Fibroblast of skin of right biceps (primary cell): ENCODE data around the gene LHX3.
A peak's percentile ranks its signal among the peaks of the same experiment; 100 is the strongest.

ENCODE experiments used
- DNase-seq: peaks from one replicate; pipeline ENCODE4 v3.0.0-alpha.2; 2013

LHX3 gene

DNA sequence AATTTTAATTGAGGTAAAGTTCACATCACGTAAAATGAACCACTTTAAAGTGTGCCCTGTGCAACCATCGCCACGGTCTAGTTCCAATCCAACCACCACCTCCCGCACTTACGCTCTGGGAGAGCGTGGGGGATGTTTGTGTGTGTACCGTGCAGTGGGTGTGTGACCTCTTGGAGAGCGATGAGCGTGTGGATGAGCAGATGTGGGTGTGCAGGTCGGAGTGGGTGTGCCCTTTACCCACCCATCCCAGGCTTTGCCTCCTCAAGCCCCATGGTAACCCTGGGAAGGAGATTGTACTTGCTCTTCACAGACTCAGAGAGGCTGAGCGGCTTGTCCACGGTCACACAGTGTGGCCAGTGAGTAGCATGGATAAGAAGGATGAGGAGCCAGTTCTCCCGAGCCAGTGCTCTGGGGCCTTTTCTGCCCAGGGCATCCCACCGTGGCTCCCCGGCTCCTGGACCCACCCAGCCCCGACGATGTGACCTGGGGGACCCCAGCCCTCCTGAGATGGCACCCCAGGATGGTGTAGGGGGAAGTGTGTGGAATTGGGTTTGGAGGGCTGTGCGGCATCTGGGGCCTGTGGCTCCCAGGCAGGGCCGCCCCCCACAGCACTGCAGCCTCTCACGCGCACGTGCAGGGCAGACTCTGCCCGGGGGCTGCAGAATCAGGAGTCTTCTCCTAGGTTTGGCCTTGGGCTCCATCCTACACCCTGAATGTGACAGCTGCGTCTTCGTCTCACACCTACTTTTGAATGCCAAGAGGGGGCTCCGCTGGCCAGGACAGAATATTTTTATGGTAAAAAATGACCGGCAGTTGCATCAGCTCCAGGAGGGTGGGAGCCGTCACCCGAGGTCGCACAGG lies 13.6 kb downstream of the LHX3 start:
- peak; percentile 21 for DNase-seq

DNA sequence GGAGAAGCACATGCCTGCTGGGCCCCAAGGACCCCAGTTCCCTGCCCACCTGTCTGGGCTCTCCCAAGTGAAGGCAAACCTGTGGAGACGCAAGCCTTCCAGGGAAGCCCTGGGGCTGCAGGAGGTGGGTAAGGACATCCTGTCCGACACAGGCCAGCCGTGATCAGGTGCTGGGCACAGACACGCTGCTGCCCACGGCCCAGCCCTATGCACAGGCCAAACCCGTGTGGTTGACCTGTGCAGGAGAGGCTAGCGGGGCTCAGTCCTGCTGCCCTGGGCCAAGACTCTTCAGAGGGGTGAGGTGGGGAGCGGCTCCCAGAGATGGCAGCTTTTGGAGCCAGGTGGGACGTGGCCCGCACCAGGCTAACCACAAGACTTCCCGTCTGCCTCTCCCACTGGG lies 14.3 kb downstream of the LHX3 start:
- no peak for DNase-seq

DNA sequence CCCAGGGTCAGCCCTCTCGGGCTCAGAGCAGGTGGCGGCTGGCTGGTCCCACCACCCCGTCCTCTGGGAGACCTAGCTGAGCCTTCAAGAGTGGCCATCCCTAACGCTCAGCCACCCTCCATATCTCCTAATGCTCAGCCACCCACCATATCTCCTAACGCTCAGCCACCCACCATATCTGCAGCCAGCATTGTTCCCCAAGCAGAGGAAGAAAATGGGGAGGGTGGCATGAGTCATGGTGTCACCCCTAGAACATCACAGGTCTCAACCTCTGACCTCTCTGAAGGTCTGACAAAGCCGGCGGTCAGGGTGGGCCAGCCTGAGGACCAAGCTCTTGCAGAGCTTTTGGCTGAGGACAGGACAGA lies 14.7 kb downstream of the LHX3 start:
- DNase-seq, result no peak

DNA sequence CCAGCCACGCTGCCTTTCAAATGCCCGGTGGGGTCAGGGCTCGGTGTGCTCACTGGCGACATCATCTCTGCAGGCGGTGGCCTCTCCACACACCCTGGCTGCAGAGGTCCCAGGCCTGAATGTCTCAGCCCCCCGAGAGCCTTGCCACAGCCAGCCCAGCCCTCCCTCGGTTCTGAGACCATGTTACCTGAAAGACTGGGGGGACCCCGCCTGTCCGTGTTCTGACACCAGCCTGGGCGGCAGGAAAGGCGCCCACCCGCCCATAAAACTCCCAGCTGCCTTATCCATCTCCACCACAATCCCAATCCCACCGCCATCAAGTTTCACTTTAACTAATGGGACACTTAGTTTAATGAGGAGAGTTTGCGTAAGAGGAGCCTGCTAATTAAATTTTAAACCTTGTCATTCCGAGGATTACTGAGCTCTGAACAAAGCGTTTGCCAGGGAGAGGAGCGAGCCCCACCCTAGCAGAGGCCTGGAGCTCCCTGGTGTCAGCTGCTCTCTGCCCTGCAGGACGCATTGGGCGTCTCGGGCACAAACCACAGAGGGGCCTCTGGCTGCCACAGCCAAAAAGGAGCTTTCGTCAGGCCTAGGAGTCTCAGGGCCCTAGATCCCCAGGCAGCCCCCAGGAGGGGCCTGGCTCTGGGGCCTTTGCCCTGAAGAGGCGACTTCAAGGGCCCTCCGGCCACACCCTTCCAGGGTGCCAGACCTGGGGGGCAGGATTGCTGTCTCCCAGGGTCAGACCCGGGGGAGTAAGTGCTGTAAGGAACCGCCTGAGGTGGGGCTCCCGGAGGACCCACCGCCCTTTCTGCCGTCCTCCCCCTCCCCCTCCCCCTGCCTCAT lies 15.3 kb downstream of the LHX3 start:
- DNase-seq, result no peak

DNA sequence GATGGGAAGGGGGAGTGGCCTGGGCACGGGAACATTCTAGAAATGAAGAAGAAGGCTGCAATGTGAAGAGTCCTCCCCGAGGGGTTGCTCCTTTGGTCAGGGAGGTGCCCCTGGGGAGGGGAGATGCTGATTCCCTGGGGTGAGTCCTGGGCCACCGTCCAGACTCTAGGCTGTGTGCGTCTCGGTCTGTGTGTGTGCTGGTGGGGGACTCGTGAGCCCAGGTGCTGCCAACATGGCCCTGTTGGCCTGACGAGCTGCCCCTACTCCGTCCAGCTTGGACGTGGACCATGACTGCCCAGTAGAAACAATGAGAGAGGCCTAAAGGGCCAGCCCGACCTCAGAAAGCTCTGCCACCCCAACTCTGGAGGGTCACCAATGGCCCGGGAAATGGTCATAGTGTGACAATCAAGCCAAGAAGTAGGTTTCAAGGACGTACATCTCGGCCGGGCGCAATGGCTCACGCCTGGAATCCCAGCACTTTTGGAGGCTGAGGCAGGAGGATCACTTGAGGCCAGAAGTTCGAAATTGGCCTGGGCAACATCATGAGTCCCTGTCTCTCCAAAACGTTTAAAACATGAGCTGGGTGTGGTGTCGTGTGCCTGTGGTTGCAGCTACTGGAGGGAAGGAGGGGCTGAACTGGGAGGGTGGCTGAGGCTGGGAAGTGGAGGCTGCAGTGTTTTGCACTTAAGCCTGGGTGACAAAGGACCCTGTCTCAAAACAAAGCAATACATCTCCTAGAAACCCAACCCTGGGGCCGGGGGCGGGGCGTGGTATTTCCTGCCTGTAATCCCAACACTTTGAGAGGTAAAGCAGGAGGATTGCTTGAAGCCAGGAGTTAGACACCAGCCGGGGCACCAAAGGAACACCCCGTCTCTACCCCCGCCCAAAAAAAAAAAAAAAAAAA lies 17.0 kb downstream of the LHX3 start:
- DNase-seq, result no peak

DNA sequence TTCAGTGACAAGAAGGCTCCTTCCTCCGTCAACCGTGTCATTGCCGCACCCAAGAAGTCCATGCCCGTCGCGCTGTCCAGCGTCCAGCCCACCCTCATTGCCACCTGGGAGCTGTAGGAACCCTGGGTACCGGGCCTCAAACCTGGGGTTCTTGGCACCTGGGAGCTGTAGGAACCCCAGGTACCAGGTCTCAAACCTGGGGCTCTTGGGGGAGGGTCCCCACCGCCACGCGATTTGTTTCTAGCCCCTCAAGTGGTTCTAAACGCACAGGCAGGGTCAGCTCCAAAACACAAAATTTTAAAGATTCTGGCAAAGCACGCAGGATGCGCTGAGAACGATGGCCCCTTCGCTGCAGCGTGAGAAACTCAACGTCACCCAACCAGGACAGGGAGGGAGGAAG lies 17.7 kb downstream of the LHX3 start:
- no peak for DNase-seq

DNA sequence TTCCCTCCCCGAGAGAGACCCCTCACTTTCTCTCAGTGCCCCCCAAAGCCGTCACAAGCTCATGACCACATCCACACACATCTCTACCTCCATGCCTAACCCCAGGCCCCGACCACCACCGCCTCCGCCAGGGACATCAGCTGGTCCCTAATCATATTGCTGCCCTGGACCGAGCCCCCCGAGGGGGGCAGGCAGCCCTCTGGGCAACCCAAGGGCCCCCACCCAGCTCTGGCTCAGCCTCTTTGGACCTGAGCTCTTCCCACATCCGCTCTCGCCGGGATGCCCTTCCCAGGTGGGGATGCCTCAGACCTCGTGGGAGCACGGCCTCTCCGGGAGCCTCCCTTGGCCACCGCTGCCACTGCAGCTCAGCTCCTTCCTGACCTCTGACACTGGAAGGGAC lies 18.5 kb downstream of the LHX3 start:
- no peak for DNase-seq

DNA sequence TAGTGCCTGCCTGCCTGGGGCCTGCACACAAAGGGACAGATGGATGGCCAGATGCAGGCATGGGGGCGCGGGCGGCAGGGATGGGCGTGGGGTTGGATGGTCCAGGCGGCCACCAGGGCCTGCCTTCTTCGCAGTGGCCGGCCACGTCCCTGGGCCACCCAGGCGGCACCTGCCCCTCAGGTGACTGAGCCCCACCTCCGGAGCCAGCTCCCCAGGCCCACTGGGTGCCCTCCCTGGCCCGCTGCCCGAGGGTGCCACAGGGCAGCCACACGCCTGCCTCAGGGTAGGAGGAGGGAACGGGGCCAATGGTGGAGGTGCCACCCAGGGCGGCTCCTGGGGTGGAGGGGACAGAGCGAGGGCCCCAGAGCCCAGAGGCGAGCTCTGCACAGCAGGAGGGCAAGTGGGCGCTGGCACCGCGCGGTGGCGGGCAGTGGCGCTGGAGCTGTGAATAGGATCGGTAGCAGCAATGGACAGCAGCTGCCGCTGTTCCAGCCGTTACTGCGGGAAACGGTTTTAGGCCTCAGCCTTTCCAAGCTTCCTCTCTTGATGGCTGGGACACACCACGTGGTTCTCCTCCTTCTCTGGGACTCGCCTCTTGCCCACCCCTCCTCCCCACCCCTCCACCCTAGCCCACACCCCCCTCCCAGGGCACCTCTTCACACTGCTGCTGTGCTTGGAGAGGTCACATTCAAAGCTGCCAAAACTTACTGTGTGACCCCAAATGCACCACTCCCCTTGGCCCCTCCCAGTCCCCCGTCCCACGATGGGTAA lies 19.1 kb downstream of the LHX3 start:
- no peak for DNase-seq

DNA sequence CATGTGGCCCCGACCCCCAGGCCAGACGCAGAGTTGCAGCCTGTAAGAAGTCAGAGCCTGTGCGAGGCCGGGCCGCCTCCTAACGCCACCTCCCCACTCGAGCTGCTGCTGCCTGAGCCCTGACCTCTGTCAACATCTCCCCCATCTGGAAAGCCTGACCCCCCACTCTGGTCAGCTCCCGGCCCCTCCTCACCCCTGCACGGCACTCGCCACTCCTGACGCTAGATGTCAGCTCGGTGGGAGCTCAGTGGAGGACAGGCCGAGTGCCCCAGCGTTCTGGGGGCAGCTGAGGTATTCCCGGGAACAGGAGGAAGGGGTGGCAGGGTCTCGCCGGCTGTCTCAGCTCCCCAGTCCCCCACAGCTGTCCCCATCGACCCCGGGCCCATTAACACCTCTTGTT lies 19.9 kb downstream of the LHX3 start:
- no peak for DNase-seq

DNA sequence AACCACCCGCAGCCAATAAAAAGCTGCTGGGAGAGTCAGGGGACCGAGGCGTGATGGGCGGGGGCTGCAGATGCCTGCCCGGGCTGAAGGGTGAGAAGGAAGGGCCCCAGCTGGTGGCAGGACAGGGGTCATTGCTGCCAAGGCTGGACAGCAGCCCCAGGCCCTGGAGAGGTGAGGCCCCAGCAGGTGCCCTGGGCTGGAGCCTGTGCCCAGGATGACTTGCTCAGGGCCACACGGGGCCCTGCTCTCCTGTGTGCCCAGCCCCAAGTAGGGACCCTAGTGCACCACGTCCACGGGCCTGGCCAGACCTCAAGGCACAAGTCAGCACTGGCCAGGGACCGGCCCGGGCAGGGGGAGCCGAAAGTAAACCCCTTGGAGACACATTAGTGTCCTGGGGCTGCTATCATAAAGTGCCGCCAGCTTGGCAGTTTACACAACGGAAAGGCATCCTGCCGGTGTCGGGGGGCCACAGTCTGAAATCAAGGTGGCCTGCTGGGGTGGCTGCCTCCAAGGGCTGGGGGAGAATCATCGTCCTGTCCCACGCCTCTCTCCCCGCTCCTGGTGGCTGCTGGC lies 22.0 kb downstream of the LHX3 start:
- no peak for DNase-seq

DNA sequence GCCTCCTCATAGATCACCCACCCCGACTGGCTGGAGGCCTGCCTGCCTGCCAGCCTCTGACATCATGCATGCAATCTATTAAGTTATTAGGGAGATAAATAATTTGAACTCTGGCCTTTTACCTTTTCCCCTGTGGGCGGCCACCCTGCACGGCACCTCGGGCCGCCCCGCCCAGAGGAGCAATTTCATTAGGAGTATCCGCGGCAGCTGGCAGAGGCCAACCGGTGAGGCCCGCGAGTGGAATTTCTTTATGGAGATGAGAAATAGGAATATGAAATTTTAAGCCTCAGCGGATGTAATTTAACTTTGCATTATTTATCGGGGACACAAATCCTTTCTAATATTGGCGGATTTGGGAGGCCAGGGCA lies 22.5 kb downstream of the LHX3 start:
- DNase-seq, result no peak

DNA sequence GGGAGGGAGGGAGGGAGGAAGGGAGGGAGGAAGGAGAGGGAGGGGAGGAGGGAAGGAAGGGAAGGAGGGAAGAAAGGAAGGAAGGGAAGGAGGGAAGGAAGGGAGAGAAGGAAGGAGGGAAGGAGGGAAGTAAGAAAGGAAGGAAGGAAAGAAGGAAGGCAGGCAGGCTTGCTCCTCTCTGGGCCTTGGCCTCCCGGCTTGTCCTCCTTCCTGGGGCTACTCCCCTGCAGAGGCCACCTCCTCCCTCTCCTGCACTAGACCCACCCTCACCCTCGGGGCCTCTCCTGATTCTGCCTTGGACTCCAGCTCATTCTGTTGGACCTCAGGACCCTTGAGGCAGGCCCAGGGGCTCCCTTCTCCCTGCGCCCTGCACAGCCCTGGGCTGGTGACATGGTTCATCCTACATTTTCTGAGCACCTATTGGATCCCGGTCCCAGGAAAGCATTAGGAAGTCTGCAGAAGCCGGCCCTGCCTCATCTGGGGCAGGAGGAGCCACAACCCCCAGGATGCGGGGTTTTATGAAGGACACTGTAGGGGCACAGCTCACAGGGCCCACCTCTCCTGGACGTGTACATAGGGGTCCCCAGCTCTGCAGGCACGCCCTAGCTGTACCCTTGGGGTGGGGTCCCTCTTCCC lies 23.0 kb downstream of the LHX3 start:
- no peak for DNase-seq

DNA sequence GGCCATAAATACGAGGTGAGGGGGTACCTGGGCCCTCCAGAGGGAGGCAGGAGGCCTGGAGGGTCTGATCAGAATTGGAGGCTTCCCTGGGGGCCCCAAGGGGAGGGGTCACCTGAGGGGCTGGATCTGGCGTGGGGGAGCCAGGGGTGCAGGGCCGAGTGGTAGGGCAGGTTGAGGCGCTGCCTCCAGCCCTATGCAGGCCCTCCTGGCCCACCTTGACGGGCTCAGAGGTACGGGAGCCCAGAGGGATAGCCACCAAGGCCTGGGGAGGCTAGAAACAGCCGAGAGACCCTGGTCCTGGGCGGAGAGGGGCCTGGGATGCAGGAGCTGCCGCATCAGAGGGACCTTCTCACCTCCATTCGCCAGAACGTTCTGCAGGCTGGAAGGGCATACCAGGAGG lies 24.3 kb downstream of the LHX3 start:
- no peak for DNase-seq

DNA sequence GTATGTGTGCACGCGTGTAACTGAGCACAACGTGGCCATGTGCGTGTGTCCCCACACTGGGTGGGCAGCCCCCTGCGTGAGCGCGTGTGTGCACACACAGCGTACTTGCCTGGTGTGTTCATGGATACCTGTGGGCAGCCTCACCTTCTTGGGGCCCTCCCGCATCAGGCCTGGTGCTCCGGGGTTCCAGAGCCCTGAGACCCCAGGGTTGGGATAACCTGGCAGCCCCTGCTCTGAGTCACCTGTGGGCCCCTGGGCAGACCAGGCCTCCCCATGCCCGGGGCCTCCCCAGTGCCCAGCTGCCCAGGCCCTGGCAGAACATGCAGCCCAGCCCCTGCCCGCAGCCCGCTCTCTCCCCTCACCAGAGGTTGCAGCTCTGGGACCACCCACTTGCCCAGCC lies 25.2 kb downstream of the LHX3 start:
- no peak for DNase-seq

DNA sequence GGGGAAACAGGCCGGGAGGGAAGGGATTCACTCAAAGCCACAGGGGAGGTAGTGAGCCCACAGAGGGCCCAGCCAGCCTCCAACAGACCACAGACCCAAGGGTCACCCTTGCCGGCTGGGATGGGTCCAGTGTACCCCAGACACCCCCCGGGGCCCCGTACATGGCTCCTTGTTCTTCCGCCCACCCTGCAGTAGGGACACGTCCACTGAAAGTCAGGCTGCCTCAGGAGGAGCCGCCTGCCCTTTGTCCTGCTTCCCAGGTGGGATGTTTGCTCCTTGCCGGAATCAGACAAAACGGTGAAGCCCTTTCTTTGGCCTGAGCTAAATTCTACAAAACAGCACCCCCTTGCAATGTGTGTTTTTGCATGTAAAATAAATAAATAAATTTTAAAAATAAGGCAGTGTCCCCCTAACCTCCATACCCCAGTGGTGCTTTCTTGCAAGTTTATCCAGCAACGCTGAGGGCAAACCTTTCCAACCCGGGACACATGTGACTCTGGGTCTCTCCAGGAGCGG lies 25.8 kb downstream of the LHX3 start:
- no peak for DNase-seq

DNA sequence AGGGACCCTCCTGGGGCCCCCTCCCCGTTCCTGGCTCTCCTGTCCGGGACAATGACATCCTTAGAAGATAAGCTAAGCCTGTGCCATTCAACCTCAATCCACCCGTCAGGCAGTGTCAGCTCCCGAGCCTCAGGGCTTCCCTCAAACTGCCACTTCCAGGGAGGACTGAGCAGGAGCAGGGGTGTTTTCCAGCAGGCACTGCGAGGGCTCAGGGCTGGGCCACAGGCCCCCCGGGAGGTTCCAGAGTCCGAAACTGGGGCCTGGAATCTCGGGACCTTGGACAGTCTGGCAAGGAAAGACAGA lies 26.2 kb downstream of the LHX3 start:
- DNase-seq, result no peak

DNA sequence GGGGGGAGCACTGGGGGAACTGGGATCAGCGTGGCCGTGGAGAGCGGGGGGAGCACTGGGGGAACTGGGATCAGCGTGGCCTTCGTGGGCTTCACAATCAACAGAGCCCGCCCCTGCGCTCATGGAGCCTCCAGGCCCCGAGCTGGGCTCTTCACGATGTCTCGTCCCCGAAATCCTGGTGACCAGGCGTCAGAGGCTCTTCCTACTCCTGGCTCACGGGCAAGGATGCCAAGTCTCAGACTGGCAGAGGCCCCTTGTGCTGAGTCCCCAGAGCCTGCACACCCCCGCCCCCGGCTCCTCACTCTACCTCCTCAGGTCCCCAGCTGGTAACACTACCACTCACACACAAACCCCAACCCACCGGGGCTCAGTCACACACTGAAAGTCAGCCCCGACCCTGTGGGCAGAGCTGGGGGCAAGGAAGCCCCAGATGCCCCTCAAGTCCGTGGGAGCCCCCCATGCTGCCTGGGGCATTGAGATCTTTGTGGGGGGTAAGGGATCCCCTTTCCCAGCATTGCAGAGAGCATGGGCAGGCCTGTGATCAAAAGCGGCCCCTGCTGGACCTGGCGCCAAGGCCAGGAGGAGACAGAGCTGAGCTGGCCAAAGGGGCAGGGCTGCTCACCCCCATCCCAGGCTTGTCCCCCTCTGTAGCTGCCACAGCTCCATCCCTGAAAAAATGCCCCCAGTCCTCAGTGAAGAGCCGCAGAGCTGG lies 26.7 kb downstream of the LHX3 start:
- no peak for DNase-seq

DNA sequence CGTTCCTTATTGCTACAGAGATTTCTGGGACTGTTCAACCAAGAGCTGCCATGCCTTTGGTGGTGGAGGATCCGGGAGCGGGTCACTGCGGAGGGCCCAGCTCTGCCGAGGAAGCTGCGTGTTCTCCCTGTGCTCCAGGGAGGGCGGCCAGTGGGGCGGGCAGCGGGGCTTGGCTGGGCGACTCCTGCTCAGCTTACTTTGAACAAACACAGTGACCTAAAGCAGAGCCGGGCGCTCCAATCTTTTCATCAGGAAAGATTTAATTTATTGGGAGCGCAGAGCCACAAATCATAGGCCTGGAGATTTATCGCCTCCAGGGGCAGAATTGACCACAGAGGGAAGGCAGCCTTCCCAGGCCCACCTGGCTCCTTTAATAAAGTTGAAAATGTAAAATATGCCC lies 27.7 kb downstream of the LHX3 start:
- DNase-seq, result no peak

DNA sequence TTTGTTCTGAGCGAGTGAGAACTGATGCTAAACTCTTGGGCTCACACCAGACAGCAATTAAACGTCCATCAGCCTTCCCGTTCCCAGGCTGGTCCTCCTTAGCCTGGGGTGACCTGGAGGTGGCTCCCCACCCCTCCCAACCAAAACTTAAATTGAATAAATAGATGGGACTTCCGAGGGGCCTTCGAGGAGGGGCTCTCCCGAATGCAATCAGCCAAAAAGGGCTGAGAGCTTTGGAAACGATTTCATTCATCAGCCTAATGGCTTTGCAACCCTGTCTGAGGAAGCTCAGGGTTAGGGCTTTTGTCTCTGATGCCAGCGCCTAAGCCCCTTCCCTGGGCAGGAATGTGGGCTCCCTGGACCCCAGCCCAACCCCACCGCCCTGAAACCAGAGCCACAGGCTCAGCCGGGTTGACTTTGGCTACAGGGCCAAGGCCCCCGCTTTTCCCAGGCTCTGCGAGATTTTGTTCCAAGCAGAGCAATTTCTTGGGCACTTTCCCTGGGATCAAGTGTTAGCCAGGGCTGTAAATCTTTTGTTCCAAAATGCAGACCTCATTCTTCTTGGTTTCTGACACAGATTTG lies 29.2 kb downstream of the LHX3 start:
- no peak for DNase-seq

DNA sequence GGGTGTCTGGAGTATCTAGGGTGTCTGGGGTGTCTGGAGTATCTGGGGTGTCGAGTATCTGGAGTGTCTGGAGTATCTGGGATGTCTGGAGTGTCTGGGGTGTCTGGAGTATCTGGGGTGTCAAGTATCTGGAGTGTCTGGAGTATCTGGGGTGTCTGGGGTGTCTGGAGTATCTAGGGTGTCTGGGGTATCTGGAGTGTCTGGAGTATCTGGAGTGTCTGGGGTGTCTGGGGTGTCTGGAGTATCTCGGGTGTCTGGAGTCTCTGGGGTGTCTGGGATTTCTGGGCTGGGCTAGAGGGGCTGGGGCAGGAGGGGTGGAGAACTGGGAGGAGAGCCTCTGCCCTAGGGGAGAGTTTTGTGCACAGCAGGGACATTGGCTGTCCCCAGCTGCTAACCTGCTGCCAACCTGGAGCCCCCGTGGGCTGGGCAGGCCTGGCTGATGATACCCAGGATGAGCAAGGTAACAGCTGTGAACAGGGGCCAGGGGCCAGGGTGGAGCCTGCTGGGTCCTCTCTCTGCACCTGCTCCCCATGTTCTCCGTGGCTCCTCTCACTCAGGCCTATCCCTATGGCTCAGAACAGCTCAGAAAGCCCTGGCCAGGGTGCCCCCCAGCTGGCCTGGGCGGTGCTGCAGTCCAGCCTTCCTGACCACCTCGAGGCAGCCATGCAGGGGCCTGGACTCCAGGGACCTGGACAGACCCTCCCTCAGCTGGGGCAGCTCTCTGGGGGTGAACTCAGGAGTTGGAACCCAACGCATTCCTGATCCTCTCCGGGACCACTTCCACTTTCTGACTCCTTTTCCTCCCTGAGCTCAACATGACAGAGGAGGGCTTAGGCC lies 29.9 kb downstream of the LHX3 start:
- no peak for DNase-seq
